GM18870 (cell line): ENCODE measurements around the gene PIK3CG.

ENCODE experiments used
- ATAC-seq: cut with Tn5 transposase; IDR thresholded peaks from one replicate; pipeline ENCODE4 v1.9.1; 2021; ENCODE audit warnings: moderate library complexity; ENCODE audit not compliant: unreplicated experiment

Gene PIK3CG

DNA sequence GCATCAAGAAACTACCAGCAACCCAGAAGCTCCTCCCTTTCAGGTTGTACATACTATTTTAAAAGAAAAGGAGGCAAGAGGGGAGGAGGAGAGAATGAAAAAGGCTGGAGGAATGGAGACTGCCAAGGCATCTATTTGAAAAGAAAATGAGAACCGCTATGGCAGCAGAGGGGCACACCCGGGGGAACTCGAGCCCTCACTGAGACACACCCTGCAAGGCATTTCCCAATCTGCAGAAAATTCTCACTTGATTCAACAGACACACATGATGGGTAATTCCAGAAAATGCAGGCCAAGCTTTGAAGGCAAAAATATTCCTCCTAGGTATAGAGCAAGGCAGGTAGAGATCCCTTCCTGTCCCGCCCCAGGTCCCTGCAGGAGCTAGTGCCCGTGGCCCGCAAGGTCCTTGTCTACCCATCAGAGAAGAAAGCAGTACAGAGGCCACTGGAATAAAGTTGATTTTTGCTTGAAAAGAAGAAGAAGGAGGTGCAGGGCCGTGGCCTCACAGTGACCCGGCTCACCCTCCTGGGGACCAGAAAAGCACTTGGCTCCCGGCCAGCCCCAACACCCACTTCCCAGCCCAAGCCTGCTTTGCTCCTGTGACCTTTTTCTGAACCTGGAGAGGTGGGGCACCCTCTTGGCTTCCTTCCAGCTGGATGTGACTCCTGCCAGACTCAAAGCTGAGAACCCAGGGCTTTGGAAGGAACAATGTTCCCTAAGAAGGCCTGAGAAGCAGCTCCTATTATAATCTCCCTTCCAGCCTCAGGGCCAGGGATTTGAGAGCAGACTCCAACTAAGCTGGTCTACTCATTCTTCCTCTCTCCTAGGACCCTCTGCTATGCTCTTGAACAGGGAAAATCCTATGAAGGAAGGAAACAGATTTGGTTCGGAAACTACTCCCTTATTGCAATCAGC, 6.2 kb upstream of the PIK3CG start:
- ATAC-seq: no peak

DNA sequence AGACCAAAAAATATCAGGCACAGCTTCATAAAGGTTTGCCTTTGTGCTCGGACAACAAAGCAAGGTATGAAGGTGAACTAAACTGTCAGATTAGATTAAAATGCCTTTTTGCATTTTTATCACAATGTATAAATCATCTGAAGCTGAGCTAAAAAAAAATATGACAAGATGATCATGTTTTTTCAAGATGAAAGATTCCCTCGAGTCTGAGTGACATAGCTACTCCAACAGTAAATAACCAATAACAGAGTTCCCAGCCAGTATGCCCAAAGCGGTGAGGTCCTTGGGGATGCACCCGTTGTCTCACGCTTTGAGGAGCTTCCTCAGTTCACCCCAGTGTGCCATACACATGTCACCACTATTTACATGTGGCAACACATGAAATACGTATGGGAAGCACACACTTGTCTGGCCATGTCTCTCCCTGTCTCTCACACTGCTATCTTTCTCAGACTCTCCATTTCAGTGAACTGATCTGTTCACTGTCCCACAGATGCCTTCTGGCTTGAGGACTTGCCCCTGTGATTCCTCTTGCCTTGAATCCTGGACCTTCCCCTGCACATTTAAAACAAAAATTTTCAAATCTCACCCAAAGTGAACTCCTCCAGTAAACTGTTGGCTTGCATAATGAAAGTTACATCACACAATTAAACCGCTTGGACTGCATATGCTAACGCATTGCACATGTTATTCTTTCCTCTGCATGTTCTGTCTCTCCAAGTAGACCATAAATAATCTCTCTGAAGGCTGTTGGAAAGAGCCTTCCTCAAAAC, 2.6 kb upstream of the PIK3CG start:
- ATAC-seq: no peak

DNA sequence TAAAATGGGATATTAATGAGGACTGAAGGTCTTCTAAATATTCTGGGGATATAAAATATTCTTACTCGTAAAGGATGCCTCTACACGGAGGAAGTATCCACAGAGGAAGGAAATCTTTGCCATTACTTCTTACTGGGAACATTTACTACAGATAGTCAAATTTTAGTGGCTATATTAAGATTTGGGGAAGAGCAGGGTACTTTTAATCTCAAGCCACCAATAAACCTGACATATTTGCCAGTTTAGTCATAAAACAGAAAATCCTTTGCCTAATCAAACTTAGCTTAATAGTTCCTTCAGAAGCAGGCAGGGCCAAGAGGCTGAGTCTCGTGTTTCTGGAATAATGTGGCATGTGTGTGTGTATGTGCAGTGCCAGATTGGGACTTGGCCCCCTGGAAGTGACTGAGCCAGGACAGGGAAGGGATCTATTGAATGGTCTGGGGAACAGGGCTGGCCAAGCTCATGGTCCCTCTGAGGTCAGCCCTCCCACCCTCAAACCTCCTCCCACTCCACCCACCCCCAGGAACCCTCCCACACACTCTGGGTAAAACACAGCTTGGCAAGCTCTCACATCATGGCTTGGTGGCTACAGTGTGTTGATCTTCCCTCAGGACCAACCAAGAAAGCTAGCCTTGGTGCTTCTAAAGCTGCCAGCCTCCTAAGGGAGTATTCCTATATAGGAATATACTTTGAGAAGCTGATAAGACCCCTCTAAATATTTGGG, 1.6 kb upstream of the PIK3CG start:
- no peak for ATAC-seq

GRCh38 chr7:106864298-106865081, 592 bp upstream of the PIK3CG start:
- peak; percentile 15 for ATAC-seq

DNA sequence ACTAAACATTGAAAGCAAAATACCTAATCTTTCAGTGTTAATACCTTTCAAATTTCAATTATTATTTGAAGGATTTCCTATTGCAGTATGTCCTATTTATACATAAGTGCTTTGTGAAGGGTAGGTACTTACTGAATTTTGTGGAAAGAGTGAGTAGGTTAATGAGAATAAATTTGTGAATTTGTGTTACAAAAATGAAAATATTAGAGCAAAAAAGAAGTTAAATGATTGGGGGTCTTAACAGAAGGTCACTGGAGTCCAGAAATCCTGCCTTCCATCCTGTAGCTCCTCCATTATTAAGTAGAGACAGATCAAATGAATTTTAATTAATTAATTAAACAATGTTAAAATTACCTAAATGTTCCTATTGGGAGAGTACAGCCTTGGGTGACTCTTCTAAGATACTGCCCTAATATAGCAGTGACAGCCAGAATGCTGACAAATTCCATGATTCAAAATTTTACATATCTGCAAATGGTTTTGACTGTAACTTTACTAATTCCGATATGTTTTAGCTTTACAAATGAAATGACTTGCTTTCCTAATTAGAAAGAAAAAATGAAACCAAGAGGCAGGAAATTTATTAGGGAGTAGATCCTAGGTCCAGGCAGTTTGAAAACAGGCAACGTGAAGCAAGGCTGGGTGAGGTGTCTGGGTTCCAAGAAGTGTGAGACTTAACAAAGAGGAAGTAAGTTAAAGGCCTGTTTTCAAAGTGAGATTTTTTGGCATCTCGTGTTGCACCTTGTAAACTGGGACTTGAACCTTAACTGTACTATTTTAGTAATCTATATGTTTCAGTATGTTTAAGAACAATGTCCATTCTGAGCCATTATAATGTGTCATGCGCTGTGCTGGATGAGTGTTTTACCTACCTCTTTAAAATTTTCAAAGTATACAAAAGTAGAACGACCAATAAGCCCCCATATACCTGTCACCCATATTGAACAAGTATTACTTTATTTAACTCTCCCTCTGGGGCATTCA, 1.5 kb downstream of the PIK3CG start:
- ATAC-seq: no peak

DNA sequence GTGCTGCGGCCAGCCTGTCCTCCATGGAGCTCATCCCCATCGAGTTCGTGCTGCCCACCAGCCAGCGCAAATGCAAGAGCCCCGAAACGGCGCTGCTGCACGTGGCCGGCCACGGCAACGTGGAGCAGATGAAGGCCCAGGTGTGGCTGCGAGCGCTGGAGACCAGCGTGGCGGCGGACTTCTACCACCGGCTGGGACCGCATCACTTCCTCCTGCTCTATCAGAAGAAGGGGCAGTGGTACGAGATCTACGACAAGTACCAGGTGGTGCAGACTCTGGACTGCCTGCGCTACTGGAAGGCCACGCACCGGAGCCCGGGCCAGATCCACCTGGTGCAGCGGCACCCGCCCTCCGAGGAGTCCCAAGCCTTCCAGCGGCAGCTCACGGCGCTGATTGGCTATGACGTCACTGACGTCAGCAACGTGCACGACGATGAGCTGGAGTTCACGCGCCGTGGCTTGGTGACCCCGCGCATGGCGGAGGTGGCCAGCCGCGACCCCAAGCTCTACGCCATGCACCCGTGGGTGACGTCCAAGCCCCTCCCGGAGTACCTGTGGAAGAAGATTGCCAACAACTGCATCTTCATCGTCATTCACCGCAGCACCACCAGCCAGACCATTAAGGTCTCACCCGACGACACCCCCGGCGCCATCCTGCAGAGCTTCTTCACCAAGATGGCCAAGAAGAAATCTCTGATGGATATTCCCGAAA, 2.7 kb downstream of the PIK3CG start:
- no peak for ATAC-seq

DNA sequence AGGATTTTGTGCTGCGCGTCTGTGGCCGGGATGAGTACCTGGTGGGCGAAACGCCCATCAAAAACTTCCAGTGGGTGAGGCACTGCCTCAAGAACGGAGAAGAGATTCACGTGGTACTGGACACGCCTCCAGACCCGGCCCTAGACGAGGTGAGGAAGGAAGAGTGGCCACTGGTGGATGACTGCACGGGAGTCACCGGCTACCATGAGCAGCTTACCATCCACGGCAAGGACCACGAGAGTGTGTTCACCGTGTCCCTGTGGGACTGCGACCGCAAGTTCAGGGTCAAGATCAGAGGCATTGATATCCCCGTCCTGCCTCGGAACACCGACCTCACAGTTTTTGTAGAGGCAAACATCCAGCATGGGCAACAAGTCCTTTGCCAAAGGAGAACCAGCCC, 3.3 kb downstream of the PIK3CG start:
- no peak for ATAC-seq

- ATAC-seq: no peak
Observed at GRCh38 chr7:106869954-106870353, 4.9 kb downstream of the PIK3CG start.

- no peak for ATAC-seq
Observed at GRCh38 chr7:106870528-106870927, 5.4 kb downstream of the PIK3CG start.

- peak; percentile 91 for ATAC-seq
Observed at GRCh38 chr7:106870983-106871410, 5.9 kb downstream of the PIK3CG start.

GRCh38 chr7:106871793-106872571, 6.9 kb downstream of the PIK3CG start:
- ATAC-seq: no peak

DNA sequence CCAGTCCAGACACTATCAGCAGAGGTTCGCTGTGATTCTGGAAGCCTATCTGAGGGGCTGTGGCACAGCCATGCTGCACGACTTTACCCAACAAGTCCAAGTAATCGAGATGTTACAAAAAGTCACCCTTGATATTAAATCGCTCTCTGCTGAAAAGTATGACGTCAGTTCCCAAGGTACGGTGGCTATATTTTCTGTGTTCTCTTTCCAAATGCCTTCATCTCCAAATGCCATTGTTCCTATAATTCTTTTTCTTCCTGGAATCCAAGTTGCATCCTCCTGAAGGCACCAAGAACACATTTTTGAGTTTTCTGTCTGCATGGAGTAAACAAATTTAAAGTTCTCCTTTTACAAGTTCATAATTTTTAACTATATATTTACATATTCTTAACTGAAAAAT, 7.7 kb downstream of the PIK3CG start:
- ATAC-seq: no peak

DNA sequence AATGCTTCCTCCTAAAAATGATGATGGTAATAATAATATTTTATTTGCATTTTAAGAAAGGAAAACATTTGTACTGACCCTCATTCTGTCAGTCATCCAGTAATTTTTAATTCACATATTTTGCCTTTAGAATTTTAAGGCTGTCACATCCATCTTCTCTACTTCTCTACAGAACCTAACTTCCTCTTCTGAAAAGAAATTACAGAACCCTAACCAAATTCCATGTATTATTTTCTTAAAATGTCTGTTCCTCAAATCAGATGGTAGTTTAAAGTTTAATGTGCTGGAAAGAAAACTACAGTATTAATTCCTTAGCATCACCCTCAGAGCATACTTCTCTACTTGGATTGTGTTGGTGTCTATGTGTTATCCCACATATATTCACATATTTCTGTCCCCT, 9.0 kb downstream of the PIK3CG start:
- no peak for ATAC-seq

GRCh38 chr7:106875508-106875907, 10.4 kb downstream of the PIK3CG start:
- ATAC-seq: no peak

GRCh38 chr7:106878748-106879439, 13.8 kb downstream of the PIK3CG start:
- ATAC-seq: no peak

GRCh38 chr7:106881984-106882383, 16.9 kb downstream of the PIK3CG start:
- no peak for ATAC-seq

GRCh38 chr7:106883456-106884026, 18.5 kb downstream of the PIK3CG start:
- ATAC-seq: no peak
